OCI-LY7 (cell line): ENCODE measurements around the gene WNT2.

Source experiments
- CTCF ChIP-seq: fragments of 200-600 bp; sonication (generic); conservative IDR thresholded peaks from 2 replicates; pipeline ENCODE4 v1.5.1; 2014; ENCODE audit warnings: mild to moderate bottlenecking, antibody characterized with exemption, low read length, moderate library complexity, mixed read lengths
- EZH2phosphoT487 ChIP-seq: fragments of 200-600 bp; sonication (generic); IDR thresholded peaks from 2 replicates; pipeline ENCODE4 v1.6.1; 2018; ENCODE audit warnings: low read depth, borderline replicate concordance, mild to moderate bottlenecking, mixed run types, antibody characterized with exemption, low read length, moderate library complexity, mixed read lengths

- TF ChIP-seq CTCF (no peak), EZH2phosphoT487 (no peak)
Observed at GRCh38 chr7:117269886-117270285, 53.0 kb downstream of the WNT2 start.
